GM18502 (cell line): ENCODE measurements around the gene PPOX.

Source experiments
- ATAC-seq: cut with Tn5 transposase; IDR thresholded peaks from one replicate; pipeline ENCODE4 v1.9.1; 2021; ENCODE audit warnings: mild to moderate bottlenecking; ENCODE audit not compliant: unreplicated experiment, poor library complexity

The PPOX gene

GRCh38 chr1:161218301-161219077 lies 52.3 kb downstream of the PPOX start:
- no peak for ATAC-seq

- no peak for ATAC-seq
Measured at GRCh38 chr1:161219078-161219892, 53.1 kb downstream of the PPOX start.

- ATAC-seq: no peak
Measured at GRCh38 chr1:161220002-161220401, 53.8 kb downstream of the PPOX start.
